C4-2B (cell line): ENCODE results near the gene CCND3.

Experiments
- H3K27ac ChIP-seq: fragments of 450-650 bp; 2 replicates; pipeline ENCODE4 v1.5.1; 2017
- CTCF ChIP-seq: fragments of 450-650 bp; conservative IDR thresholded peaks from 2 replicates; pipeline ENCODE4 v1.5.1; 2017; ENCODE audit warnings: mild to moderate bottlenecking
- ZFX ChIP-seq: fragments of 450-650 bp; IDR thresholded peaks from 2 replicates; pipeline ENCODE4 v1.6.1; 2017

Gene CCND3

DNA sequence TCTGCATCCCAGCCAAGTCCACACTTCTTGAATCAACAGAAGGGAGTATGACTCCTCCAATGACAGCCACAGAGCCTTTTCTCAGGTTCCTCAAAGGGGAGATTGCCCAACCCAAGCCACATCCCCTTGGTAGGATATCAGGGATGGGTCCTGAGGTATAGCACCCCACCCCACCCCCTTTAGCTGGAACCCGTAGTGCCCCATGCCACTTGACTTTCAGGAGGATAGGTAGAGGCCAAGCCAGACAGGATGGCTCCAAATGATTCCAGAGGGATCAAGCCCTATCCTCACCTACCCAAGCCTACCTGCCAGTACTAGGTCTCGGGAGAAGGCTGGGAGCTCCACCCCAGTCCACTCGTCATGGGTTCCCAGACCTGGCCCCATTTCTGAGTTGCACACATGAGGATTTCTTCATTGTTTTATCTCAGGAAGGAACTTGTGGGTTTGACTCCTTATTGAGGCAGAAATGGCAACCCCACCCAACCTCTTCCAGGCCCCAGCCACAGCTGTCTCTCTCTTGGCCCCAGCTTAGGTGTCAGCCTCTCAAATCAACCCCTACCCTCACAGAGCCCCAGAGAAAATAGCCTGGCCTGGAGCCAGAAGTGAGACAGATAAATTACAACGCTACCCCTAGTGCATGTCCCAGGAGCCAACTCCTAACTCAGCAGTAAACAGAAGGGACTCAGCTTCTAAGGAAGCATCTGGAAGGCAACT lies 3.6 kb downstream of the CCND3 start:
- TF ChIP-seq ZFX = no peak
- TF ChIP-seq CTCF = no peak
- no peak overlapping the region for H3K27ac ChIP-seq

- no peak overlapping the region for H3K27ac ChIP-seq
- TF ChIP-seq ZFX (no peak), CTCF (no peak)
Observed at GRCh38 chr6:41937472-41937860, 4.1 kb downstream of the CCND3 start.

DNA sequence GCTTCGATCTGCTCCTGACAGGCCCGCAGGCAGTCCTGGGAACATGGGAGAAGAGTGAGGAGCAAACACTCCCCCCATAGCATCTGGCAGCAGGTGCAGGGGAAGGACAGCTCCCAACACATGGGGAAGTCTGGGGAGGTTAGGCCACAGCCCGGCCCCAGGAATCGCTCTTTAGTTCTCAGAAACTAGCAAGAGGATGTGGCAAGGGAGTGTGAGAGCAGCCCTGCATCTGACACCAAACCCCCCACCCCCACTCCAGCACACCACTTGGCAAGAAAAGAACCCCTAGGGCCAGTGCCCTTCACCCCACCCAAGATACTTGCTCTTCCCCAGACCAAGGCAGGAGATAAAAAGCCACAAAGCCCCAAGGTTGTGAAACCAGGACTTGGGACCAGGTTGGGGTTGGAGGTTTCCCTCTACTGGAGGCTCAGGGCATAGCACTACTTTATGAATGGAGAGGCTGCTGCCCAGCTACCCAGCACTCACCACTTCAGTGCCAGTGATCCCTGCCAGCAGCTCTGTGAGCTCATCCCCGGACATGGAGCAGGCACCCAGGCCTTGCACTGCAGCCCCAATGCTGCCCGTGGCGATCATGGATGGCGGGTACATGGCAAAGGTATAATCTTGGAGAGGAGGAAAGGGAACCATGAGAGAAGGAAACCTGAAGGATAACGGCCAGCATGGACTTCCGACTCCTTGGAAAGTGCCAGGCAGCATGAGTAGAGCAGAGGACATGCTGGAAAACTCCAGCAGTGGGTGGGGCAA lies 5.4 kb downstream of the CCND3 start:
- H3K27ac ChIP-seq = no peak overlapping the region
- TF ChIP-seq CTCF (peak; percentile 90), ZFX (no peak)

DNA sequence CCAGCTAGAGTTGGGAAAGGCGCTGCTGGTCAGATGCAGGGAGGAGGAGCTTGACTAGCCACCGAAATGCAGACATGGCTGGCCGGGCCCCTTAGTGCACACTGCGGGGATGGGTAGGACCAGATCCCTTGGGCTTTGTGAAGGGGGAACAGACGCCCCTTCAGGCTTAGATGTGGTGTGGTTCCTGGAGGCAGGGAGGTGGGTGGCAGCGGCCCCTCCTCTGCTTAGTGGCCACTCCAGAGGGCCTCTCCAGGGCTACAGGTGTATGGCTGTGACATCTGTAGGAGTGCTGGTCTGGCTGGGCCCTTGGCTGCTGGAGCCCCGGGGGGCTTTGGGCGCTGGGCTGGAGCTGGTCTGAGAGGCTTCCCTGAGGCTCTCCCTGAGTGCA lies 5.9 kb downstream of the CCND3 start:
- TF ChIP-seq ZFX (no peak), CTCF (no peak)
- H3K27ac ChIP-seq = no peak overlapping the region

DNA sequence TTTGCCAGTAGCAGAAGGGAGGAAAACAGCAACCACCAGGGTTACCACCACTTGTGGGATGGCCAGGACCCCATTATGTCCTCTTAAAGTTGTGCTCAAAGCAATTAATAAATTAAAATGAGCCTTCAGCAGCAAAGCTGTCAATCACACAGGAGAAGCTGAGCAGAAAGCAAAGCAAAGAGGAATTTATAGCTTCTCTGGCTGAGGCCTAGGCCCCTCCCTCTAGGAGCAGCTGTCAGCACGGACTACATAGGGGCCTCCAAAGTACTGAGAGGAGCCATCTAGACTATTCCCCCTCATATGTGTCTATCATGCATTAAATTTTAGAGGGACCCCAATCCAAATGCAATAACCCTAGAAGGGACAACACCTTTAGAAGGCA lies 6.4 kb downstream of the CCND3 start:
- H3K27ac ChIP-seq = no peak overlapping the region
- no peak for TF ChIP-seq CTCF
- no peak for TF ChIP-seq ZFX

DNA sequence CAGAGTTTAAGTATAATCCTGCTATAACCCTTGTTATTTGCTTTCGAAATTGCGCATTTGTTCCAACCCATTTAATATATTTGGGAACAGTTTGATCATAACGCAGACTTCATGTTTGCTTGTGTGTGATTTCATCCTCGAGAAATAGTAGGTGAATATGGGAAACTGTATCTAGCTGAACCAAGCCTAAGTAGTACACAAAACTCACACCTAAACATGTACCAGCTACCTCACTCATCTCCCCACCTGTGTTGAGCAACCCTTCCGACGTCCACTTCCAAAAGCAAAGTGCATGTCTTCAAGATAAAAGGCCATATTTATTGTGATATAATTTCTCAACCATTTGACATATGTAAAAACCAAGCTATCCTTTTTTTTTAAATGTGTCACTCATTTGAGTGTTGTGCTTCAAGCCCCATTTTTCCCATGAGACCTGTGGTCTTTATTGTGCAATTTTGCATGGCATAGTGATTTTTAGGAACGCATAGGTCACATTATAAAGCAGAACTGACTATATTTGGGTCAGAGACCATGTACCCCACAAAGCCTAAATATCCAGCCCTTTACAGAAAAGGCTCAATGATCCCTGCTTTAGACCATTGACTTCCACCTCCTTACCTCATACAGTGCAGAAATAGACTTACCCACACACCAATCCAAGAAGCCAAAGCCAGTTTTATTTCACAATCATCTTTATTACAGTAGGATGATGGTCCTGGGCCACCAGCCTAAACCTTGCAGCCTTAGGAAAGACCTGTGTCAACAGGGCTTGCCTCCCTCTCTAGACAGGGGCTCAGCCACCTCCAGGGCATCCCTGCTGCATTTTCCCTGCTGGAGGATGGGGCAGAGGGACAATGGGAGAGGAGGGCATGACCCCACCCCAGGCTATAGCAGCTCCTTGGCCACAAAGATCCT lies 7.1 kb downstream of the CCND3 start:
- no peak overlapping the region for H3K27ac ChIP-seq
- TF ChIP-seq ZFX = no peak
- TF ChIP-seq CTCF = no peak
